Large intestine (tissue), 3 donors: ENCODE measurements around the gene HSPE1. TPM values are rescaled to one million over a fixed set of nuclear protein-coding genes. Genes with fewer than 3 reads are reported as not detected.
A peak's percentile ranks its signal among the peaks of the same experiment; 100 is the strongest.

Experiments used
- DNase-seq, 2 donors: peaks; one replicate each; pipeline versions ENCODE4 v3.0.0 to v3.0.0-alpha.2; 2013
- H3K27ac ChIP-seq: one replicate; pipeline ENCODE4 v1.5.1; 2013; ENCODE audit warnings: low read length
- H3K27me3 ChIP-seq: 2 replicates; pipeline ENCODE4 v1.6.1; 2013; ENCODE audit warnings: low read length; ENCODE audit not compliant: control insufficient read depth, insufficient read depth
- H3K36me3 ChIP-seq: 2 replicates; pipeline ENCODE4 v1.6.1; 2013; ENCODE audit warnings: low read length; ENCODE audit not compliant: control insufficient read depth, insufficient read depth
- H3K4me1 ChIP-seq: one replicate; pipeline ENCODE4 v1.6.1; 2013; ENCODE audit warnings: low read length; ENCODE audit not compliant: control insufficient read depth, insufficient read depth
- H3K4me3 ChIP-seq: one replicate; pipeline ENCODE4 v1.5.1; 2013; ENCODE audit warnings: low read length
- H3K9me3 ChIP-seq: one replicate; pipeline ENCODE4 v1.6.1; 2013; ENCODE audit warnings: mild to moderate bottlenecking, low read depth, low read length, moderate library complexity; ENCODE audit not compliant: control insufficient read depth
- WGBS: methylation state at CpG from one replicate; pipeline ENCODE4 v1.1.5; 2013; ENCODE audit warnings: low lambda C conversion rate; ENCODE audit not compliant: insufficient coverage; 5-methylcytosine and 5-hydroxymethylcytosine counted together
- polyA plus RNA-seq: library from polyadenylated mRNA; unstranded; fragments of 120-200 nt; gene quantifications from one replicate; pipeline ENCODE4 v1.2.1, GENCODE V29; 2013

The HSPE1 gene
- polyA plus RNA-seq, 1 donor: 268 TPM

DNA sequence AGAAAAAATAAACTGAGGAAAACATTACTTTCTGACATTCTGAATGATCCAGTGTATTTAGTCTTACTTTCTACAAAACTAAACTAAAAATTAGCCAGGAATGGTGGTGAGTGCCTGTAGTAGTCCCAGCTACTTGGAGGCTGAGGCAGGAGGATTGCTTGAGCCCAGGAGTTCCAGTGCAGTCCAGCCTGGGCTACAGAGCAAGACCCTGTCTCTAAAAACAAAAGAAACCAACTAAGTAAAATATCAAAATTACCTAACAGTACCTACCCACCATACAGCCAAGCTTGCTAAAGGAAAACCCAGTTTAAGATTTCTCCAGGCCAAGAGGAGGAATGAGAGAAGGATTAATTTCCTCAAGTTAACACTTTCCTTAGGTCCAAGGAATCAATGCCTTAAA, 3.5 kb upstream of the HSPE1 start:
- H3K27ac ChIP-seq: no peak overlapping the region

DNA sequence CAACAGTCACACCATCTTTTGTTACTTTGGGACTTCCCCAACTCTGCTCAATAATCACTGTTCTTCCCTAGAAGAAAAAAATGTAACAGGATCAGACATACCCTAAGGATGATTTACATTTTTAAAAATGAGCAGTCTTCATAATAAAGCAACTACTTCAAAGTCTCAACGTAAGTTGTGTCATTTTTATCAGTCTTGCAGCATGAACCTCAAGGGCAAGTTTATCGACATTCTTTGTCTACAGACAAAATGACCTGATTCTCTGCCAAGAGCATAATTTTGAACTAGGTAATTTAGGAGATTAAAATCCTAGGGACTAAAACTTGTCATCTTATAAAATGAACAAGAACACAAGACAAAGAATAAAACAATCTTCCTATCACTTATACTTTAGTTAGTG, 2.9 kb upstream of the HSPE1 start:
- Histone ChIP-seq H3K4me3 (peak overlapping the region; percentile 71), H3K27me3 (no peaks in the 10 kb centered on the region), H3K27ac (no peak overlapping the region), H3K36me3 (peaks cover 53% of the 10 kb centered on the region), H3K9me3 (no peaks in the 10 kb centered on the region), H3K4me1 (peaks cover 7% of the 10 kb centered on the region)
- WGBS: no CpG with 5 or more reads among the region's 2 CpGs
- no peak for DNase-seq

More for the DNA sequence above, 3.5 kb upstream of the HSPE1 start:
- Histone ChIP-seq H3K9me3 (no peaks in the 10 kb centered on the region), H3K36me3 (peaks cover 56% of the 10 kb centered on the region), H3K4me3 (no peak overlapping the region), H3K27me3 (no peaks in the 10 kb centered on the region), H3K4me1 (peaks cover 7% of the 10 kb centered on the region)
- no peak for DNase-seq

DNA sequence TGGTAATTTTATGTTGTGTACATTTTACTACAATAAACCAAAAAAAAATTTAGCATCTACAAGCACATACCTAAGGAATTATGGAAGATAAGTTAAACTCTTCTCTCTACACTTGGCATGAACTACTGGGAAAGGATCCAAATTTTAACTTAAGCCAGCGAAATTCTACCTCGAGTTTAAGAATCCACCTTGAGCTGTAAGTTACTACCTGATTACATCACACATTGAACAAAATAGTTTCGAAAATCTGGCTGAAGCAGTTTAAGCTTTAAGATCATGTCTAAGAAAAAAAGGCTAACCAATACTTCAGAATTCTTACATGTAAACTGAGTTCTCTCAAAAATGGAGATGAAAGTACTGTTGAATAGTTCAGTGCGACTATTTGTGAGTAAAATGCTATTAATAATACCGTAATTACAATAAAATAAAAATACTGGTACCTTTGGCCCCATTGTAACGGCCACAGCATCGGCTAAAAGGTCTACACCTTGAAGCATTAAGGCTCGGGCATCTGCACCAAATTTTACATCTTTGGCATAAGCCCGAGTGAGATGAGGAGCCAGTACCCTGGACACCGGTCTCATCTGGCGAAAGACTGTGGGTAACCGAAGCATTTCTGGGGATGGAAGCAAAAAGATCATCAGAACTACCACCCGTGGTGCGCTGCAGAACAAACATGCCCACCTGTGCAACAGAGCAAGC, 1.8 kb upstream of the HSPE1 start:
- 0% methylated on average over 1 of the region's 14 CpGs for WGBS
- Histone ChIP-seq H3K9me3 (no peaks in the 10 kb centered on the region), H3K27ac (peak overlapping the region; percentile 98), H3K4me3 (peak overlapping the region; percentile 71), H3K36me3 (peaks cover 43% of the 10 kb centered on the region), H3K4me1 (peaks cover 7% of the 10 kb centered on the region), H3K27me3 (no peaks in the 10 kb centered on the region)
- no peak for DNase-seq

DNA sequence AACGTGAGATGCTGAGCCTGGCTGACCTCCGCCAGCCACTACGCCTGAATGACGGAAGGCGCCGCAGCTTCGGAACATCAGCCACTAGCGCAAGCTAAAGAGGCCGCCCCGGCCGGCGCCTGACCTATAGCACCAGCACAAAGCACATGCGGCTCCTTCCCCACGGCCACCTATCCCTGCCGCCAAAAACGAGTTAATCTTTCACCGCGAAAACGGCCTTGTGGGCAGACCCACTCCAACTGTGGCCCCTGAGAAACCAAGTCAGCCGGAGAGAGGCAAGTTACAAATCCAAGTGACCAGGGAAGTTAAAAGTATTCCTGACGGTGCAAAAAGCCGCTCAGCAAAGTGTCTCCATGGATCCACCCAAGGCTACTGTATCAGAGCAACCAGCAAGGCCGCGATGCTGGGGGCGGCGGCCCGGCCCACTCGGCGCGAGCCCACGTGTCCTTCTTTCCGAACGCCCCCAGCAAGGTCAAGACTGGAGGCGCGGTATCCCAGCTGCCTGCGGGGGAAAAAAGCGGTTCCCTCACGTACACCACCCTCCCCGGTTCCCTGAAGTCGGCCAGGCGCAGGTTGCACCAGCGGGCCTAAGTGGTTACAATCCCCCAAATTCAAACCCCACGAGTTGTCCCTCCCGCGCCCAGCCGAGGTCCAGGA, 1.1 kb upstream of the HSPE1 start:
- WGBS: no CpG with 5 or more reads among the region's 46 CpGs
- Histone ChIP-seq H3K4me1 (peaks cover 7% of the 10 kb centered on the region), H3K27me3 (no peaks in the 10 kb centered on the region), H3K9me3 (no peaks in the 10 kb centered on the region), H3K4me3 (peak overlapping the region; percentile 71), H3K27ac (peak overlapping the region; percentile 98), H3K36me3 (peaks cover 38% of the 10 kb centered on the region)
- peak; percentile 70 to 86 for DNase-seq

DNA sequence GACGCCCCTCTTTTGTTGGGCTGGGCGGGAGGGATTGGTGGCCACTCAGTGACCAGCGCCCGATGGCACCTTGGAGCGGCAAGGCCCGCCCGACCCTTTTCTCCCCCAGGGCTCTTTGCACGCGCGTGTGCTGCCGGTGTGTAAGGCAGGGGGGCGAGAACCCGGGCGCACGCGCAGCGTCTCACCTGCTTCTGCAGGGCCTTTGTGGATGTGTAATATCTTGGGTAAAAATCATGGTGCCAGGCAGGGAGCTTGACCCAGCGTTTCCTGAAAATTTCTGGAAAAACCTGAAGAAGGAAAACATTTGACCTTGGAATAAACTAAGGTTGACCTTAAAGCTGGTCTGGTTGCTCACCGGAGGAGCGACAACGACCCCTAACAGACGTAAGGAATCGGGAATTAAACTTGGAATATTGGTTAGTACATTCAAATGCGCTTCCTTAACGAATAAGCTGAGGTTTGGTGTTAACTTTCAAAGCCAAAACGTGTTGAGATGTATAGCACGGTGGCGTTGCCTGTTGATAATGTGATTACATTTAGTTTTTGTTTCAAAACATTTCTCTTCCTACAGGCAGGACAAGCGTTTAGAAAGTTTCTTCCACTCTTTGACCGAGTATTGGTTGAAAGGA, 438 bp downstream of the HSPE1 start:
- H3K4me3 ChIP-seq: peak overlapping the region; percentile 71
- H3K27ac ChIP-seq: peak overlapping the region; percentile 98
- WGBS: 0% methylated on average over 1 of the region's 30 CpGs
- peaks cover 7% of the 10 kb centered on the region for H3K4me1 ChIP-seq
- H3K27me3 ChIP-seq: no peaks in the 10 kb centered on the region
- peak; percentile 12 to 57 for DNase-seq
- H3K36me3 ChIP-seq: peaks cover 34% of the 10 kb centered on the region
- H3K9me3 ChIP-seq: no peaks in the 10 kb centered on the region

DNA sequence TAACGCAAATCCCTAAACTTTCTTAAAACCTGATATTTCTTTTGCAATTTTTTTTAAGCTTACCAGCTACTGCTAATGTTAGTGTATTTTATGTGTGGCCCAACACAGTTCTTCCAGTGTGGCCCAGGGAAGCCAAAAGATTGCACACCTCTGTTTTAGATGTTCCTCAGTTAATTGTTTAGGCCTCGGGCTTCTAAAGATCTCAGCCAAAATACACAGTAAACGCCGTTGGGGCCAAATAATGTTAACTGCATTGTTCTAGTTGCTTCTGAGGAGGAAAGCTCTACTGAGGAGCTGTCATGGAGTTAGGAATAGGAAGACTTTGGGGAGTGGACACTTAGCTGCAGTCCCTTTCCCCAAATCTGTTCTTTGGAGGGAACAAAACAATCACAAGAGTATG, 2.0 kb downstream of the HSPE1 start:
- peak overlapping the region; percentile 41 for H3K27ac ChIP-seq
- DNase-seq: no peak
- no peaks in the 10 kb centered on the region for H3K9me3 ChIP-seq
- peaks cover 18% of the 10 kb centered on the region for H3K36me3 ChIP-seq
- 33% methylated on average over 2 of the region's 4 CpGs for WGBS
- no peaks in the 10 kb centered on the region for H3K27me3 ChIP-seq
- H3K4me3 ChIP-seq: peak overlapping the region; percentile 71
- H3K4me1 ChIP-seq: no peaks in the 10 kb centered on the region

DNA sequence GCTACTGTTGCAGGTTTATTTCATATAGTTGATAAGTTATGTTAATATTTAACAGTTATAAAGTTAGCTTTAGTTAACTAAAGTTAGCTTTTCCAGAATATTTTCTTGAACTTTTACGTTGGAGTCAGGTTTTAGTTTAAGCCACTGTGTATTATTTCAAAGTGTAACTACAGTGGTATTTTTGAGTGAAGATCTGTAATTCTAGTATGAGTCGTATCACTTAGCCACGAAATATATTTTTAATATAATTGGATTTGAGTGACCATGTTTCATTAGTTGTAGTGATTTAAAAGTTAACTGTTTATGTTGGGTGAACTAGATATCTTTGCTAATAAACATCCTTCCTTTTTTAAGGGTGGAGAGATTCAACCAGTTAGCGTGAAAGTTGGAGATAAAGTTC, 2.5 kb downstream of the HSPE1 start:
- H3K4me3 ChIP-seq: peak overlapping the region; percentile 71
- DNase-seq: no peak
- no peaks in the 10 kb centered on the region for H3K4me1 ChIP-seq
- 33% methylated on average over 1 of the region's 4 CpGs for WGBS
- no peaks in the 10 kb centered on the region for H3K9me3 ChIP-seq
- H3K36me3 ChIP-seq: peaks cover 17% of the 10 kb centered on the region
- H3K27ac ChIP-seq: peak overlapping the region; percentile 41
- no peaks in the 10 kb centered on the region for H3K27me3 ChIP-seq

DNA sequence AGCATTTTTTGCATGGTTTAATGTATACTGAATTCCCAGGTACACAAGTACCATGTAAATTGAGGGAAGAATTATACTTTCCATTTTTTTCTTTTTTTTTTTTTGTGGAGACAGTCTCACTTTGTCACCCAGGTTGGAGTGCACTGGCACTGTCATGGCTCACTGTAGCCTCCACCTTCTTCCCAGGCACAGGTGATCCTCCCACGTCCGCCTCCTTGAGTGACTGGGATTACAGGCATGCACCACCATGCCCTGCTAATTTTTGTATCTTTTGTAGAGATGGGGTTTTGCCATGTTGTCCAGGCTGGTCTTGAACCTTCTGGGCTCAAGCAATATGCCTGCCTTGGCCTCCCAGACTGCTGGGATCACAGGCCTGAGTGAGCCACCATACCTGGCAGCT, 3.8 kb downstream of the HSPE1 start:
- H3K4me1 ChIP-seq: no peaks in the 10 kb centered on the region

DNA sequence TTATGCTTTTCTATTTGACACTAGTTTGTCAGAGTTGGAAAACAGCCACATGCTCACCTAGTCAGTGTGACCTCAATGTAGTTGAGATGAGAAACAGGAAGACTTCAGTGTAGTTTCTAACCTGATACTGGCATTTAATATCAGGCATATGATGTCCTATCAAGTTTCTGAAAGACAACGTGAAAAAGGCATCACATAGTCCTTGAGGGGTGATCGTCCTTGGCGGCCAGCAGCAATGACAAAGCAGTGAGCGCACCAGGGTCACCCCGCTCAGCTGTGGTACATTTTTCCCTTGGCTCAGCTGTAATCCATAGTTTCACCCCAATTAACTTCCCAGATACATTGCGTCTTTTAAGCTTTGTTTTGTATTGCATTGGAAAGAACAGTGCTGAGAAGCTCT, 4.3 kb downstream of the HSPE1 start:
- 86% methylated on average over 1 of the region's 6 CpGs for WGBS

More for the DNA sequence above, 3.8 kb downstream of the HSPE1 start:
- no CpG with 5 or more reads among the region's 2 CpGs for WGBS
- H3K27ac ChIP-seq: no peak overlapping the region
- H3K36me3 ChIP-seq: peaks cover 14% of the 10 kb centered on the region
- no peak for DNase-seq
- no peaks in the 10 kb centered on the region for H3K27me3 ChIP-seq
- no peak overlapping the region for H3K4me3 ChIP-seq
- no peaks in the 10 kb centered on the region for H3K9me3 ChIP-seq

DNA sequence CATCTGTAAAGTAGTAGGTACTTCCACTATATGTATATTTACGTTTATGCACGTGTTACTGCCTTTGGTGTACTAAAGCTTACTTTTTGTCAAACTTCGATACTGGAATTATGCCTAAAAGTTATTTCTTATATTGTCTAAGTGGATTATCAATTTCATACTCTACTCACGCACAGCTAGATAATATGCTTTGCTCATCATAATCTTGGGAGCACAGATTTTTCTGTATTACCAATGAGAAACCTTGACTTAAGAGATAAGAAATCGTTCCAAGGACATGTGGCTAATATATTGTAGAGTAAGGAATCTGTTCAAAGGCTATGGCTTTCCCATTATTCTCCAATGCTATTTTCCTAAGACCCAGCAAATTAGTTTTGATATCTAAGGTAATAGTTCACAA, 6.5 kb downstream of the HSPE1 start:
- Histone ChIP-seq H3K27me3 (no peaks in the 10 kb centered on the region), H3K27ac (no peak overlapping the region), H3K4me3 (no peak overlapping the region), H3K36me3 (peaks cover 14% of the 10 kb centered on the region), H3K4me1 (no peaks in the 10 kb centered on the region), H3K9me3 (no peaks in the 10 kb centered on the region)
- 93% methylated on average over 2 of the region's 5 CpGs for WGBS
- DNase-seq: no peak

More for the DNA sequence above, 4.3 kb downstream of the HSPE1 start:
- Histone ChIP-seq H3K9me3 (no peaks in the 10 kb centered on the region), H3K36me3 (peaks cover 14% of the 10 kb centered on the region), H3K4me3 (no peak overlapping the region), H3K4me1 (no peaks in the 10 kb centered on the region), H3K27ac (no peak overlapping the region), H3K27me3 (no peaks in the 10 kb centered on the region)
- DNase-seq: no peak
